Left renal cortex interstitium (tissue), 4 donors: ENCODE results near the gene AUH. TPM values are rescaled to one million over a fixed set of nuclear protein-coding genes. Genes with fewer than 3 reads are reported as not detected.
A peak's percentile ranks its signal among the peaks of the same experiment; 100 is the strongest.

Source experiments
- DNase-seq, 4 donors: peaks; one replicate each; pipeline ENCODE4 v3.0.0-alpha.2; 2013; ENCODE audit warnings: low read depth in 4 of 4, low spot score in 2 of 4, missing footprints in 1 of 4
- polyA plus RNA-seq, 4 donors: library from polyadenylated mRNA; unstranded; fragments of 120-200 nt; gene quantifications; one replicate each; pipeline ENCODE4 v1.2.1, GENCODE V29; 2013; ENCODE audit not compliant: insufficient read length in 4 of 4

Gene AUH
- polyA plus RNA-seq, 4 donors: 36.8 to 50.1 (median 44.5) TPM

DNA sequence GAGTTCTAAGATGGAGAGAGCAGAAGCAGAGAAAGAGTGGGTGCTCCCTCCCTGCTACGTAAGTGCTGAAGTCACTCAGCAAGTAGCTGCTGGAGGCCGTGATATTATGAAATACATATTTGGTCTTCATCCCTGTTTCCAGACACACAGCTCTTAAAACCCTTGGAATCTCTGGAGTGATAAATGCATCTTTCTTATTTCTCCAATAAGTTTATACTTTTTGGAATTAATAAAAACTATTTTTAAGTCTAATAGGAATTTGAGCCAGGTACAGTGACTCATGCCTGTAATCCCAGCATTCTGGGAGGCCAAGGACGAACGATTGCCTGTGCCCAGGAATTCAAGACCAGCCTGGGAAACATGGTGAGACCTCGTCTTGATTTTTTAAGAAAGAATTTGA, 60.6 kb downstream of the AUH start:
- no peak for DNase-seq

DNA sequence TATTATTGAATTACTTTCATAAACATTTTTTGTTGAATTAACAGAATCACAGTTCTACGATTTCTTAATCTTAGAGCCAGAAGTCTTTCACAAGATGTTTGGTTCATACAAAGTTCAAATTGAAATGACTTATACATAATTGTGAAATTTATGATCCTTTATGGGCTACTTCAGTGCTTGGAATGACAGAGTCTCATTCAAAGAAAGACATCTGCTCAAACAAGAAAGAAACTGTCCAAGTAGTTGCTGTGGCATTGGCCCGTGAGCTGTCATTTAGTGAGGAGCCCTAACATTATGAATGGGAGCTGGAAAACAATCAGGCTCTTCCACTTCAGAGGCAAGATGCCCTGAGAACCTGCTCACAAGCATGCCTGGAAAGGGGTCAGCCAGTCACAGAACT, 63.4 kb downstream of the AUH start:
- DNase-seq: peak in 1 of 4 donors; percentile 21

DNA sequence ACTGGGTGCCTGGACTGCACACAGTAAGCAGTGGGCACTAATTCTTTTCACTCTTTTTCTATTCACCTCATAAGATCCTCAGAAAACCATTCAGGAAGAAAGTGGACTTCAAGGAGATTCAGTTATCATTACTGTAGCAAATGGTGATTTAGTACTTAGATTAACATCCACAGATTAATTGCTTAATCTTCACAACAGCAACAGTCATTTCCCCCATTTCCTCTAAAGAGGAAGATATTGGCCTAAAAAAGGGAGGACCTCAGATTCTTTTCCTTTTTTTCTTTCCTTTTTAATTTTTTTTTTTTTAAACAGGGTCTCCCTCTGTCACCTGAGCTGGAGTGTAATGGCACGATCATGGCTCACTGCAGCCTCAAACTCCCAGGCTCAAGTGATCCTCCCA, 64.4 kb downstream of the AUH start:
- DNase-seq: no peak

DNA sequence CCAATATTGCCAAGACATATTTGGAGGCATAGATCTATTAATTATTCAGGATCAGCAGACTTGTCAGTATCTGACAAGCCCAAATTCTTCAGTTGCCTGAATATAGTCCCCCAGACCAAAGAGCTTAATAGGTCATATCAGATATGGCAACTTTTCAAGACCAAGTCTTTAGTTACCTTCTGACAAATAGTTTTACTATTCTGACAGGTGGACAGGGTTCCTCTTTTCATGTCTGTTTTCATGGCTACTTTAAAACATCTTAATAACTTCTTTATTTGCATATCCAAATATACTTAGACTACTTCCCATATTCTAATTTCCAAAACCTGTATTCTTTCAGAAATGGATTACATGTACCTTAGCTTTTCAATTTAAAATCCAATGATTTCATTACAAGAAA, 65.4 kb downstream of the AUH start:
- no peak for DNase-seq

DNA sequence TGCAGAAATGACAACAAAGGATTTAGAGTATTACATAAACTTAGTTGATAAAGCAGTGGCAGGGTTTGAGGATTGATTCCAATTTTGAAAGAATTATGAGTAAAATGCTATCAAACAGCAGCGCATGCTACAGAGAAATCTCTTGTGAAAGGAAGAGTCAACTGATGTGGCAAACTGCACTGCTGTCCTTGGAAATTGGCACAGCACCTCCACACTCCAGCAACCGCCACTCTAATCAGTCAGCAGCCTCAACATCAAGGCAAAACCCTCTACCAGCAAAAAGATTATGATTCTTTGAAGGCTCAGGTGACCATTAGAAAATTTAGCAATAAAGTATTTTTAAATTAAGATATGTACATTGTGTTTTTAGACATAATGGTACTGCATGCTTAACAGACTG, 66.4 kb downstream of the AUH start:
- no peak for DNase-seq

DNA sequence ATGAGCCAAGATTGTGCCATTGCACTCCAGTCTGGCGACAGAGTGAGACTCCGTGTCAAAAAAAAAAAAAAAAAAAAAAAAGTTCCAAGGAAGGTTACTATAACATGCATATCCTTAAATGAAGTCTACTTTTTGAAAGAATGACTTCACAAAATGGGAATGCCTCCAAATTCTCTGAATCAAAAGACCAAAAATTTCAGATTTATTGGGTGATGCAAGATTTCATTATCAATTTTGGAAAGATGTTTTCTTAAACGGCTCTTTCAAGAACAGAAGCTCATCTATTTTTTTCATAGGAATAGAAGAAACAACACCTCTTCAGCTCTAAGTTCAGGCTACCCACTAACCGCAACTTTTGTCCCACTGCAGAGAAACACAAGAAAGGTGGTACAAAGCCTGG, 69.9 kb downstream of the AUH start:
- no peak for DNase-seq

DNA sequence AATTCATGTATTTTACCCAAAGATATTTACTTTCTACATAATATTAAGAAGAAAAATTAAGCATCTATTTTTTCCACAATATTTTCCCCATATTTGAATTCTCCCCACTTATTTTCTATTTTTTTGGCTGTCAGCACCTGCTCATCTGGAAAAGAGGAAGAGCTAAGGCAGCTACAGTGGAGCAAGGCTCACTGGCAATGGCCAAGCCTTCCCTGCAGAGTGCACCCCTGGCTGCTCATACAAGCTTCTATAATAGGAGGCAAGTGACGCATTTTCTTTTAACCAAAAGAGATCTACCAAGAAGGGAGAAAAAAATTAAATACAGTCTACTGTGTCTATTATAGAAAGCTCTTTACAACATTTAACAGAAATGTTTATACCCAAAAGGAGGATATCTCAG, 72.5 kb downstream of the AUH start:
- DNase-seq: no peak

DNA sequence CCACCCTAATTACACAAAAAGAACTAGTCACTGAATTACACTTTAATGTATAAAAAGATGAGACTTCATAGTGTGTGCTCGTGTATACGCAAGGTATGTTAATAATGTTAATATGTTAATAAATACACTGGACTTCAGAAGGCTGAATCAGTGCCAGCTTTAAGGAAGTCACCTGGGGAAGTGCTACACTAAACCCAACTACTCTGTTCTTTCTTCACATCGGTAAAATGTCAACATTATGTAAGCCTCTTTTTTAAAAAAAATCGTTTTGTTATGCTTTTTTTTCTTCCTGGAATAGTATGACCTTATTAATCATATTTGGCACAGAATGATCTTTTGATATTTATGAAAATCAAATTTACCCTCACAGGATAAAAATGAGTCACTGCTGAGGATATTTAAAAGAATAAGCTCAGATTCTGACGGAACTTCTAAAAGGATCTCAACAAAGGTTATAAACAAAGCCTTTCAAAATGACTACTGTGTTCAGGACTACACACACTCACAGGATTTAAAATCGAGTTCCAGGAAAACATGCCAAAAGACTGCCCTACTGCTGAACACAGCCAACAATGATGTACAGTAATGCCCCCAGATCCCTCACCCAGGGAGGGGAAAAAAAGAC, 75.9 kb downstream of the AUH start:
- no peak for DNase-seq

DNA sequence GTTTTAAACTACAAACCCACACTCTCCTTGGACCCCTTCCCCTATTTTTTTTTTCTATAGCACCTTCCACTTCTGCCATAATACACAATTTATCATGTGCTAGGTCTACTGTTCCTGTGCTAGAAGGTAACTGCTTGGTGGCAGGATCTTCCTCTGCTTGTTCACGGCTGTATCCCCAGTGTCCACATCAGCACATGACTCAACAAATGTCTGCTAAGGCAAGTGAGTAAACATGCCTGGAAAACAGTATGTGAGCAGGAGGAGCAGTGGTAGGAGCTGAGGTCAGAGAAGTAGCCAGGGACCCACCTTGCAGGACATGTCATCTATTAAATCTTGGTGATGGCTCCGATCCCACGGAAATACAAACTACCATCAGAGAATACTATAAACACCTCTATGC, 79.4 kb downstream of the AUH start:
- DNase-seq: no peak

DNA sequence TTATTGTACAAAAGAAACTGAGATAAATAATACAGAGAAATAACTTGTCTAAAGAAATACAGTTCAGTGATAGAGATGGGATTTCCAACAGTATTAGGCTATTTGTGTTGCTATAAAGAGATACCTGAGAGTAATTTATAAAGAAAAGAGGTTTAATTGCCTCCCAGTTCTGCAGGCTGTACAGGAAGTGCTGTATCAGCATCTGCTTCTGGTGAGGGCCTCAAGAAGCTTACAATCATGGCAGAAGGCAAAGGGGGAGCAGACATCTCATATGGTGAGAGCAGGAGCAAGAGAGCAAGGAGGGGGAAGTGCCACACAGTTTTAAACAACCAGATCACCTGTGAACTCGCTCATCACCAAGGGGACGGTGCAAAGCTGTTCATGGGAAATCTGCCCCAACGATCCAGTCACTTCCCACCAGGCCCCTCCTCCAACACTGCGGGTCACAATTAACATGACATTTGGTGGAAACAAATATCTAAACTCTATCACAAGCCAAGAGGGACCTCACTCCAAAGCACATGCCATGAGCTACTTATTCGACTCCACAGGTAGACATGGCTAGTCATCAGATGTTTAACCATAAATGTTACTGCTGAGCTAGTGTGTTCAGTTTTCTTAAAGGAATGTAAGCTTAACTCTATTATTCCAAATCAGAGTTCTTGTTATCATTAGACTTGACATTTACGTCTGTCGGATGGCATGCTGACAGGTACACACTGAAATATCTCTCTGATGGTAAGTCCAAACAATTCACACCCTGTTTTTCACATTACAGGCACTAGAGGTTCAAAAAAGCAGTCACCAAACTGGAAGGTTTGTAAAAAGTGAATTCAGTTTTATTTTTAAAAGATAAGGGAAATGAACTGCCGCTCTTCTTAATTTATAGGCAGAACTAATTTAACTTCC, 82.2 kb downstream of the AUH start:
- no peak for DNase-seq

DNA sequence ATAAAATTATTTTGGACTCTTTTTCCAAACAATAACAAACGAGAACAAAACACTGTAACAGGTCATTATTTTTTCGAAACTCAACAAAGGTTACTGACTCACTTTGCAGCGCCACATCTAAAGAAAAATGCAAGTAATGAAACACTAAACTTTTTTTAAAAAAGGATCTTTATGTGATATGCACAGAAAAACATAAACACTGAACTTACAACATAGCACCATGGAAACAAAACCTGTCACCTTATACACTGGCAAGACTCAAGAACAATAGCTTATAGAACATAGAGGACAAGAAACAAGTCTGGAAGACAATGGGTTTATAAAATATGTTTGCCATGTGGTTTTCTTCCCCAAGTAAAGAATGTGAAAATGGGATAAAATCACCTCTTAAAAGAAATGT, 85.2 kb downstream of the AUH start:
- DNase-seq: no peak

DNA sequence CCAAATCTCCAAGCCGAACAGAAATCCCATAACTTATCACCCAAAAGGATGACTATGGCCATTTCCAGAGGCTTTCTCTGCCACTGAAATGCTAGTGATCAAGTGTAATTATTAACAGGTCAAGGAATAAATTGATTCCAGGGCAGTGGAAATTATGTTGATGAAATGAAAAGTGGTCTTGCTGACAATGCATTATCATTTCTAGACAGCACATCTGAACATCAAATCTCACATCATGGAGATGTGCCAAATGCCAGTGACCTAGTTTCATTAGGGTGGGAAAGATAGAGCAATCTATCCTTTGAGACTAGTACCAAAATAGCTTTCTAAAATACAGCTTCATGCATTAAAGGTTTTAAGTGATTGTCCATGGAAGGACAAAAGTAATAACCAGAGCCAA, 86.1 kb downstream of the AUH start:
- DNase-seq: no peak

DNA sequence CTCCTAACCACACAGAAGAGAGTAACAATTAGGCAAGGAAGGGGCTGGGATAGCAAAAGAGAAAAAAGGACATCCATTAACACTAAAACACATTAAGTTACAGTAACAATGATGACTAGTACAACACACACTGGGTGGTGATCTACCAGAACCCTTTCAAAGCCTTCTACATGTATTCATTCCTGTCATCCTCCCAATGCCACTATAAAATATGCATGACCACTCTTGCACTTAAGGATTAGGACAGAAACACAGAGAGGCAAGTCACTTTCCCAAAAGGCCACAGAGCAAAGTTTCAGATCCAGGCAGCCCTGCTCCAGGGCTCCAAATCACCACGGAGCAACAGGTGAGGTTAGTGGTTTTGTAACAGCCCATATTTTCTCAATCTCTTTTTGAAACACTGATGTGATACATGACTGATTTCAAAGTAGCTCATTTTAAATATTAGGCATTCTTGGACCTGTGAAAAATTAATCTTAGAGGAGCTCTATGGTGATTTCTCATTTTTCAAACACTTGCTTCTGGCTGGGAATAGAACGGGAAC, 86.7 kb downstream of the AUH start:
- DNase-seq: no peak

DNA sequence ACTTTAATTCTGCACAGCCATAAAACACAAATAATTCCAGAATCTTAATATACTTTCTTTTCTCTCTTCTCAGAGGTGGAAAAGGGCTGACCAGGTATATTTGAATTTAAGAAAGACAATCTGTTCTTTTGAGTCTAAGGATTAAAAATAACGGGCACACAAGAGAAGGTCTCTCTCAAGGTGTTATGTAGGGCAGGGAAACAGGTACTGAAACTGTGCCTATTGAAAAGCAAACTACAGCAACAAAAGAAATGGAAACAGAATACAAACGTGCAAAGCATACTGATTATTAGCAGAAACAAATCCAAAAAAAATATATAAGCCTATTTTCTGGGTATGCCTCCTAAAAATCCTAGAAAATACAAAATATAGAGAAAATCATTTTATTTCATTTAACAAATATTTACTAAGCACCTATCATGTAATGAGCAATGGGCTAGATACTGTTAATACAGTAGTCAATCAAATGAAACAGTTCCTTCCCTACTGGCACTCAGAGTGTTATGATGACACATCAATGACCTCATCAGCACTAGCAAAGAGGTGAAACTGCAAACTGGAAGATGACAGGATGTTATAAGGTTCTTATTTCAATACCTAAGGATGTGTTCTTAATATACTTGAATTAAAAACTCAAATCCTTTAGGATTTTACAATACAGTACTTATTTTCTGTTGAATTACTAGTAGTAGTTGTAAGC, 87.7 kb downstream of the AUH start:
- DNase-seq: no peak

DNA sequence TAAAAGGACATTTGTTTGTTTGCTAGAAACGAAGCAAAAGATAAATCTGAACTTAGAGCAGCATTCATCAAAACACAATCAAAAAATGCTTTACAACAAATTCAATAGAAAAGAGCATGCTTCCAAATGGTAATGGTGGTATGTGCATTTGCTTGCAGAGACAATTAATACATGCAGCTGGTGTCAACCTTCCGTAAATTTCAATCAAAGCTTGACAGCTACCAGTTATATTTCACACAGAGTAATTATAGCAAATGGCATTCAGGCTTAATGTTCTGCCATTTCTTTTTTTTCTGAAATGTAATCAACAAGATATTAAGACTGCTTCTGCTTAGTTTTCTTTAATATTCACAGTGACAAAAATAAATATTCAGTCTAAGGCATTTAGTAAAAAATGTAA, 90.6 kb downstream of the AUH start:
- no peak for DNase-seq

DNA sequence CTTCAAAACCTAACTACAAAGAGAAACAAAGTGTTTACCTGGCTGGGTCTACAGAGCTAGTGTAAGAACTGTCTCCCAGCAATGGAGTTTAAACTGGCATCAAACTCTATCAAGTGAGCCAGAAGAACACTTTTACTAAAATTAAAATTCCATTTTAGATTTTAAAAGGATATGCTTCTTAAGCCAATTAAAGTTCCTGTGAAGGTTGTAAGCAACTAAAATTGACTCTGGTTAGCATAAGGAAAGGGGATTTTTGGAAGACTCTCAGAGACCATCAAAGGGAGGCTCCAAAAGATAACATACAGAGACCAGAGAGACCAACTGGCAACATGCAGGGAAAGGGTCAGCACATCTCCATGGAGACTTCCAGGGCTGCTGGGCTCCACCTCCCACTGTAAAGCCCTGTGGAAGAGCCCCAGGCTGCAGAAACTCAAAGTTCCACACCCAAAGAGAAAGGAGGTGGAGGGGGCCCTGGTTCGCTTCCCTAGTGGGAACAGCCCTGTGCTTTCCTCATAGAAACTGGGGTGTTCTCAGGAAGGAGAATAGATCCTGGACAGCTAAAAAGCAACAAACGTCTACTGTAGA, 91.7 kb downstream of the AUH start:
- no peak for DNase-seq

DNA sequence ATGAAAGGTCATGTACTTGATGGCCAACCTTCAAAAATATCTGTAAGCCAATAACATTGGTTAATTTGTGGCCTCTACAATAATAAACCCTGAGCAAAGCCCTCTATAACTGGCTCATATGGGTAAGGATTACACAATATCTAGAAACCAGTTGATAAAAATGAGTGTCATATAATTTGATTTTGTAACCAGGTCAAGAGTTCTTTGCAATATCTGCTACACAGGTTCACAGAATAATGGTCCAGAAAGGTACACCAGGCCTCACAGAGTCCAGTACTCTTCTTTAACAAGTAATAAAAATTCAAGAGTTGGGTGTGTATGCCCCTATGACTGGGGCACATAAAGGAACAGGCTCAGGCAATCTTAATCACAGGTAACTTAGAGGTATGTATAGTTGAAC, 95.3 kb downstream of the AUH start:
- DNase-seq: no peak

DNA sequence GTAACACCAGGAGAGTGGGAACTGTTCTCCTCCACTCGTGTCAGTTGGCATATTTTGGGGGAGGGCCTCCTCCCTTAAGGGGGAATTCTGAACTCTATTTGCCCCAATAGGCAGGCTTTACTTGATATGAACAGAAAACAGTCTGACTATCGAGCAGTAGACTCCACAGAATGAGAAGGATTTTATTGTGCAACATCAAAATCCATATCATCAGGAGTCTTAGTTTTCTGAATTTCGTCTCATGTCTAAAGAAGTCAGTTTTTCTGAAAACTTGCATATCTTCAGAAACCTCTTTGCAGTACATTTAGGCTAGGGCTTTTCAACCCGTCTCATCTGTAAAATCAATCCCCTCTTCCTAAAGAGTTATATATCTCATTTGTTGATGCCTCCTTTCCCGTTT, 96.2 kb downstream of the AUH start:
- no peak for DNase-seq

DNA sequence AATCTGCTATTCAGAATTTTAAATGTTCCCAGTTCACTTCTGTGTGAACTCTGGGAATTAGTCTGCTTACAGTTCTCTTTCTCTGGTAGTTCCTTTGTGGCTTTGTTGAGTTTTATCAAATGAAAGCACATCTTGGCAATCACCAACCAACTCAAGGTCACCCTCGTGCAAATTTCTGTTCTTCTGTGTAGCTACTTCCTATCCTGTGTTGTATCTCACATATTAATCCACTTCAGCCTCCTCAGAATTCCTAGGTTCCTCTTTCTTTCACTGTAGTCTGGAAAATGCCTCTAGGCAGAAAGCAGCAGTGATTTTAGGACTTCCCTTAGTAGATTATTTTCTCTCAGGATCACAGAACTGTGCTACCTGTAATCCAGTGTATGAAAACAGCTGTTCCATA, 100.3 kb downstream of the AUH start:
- DNase-seq: no peak

DNA sequence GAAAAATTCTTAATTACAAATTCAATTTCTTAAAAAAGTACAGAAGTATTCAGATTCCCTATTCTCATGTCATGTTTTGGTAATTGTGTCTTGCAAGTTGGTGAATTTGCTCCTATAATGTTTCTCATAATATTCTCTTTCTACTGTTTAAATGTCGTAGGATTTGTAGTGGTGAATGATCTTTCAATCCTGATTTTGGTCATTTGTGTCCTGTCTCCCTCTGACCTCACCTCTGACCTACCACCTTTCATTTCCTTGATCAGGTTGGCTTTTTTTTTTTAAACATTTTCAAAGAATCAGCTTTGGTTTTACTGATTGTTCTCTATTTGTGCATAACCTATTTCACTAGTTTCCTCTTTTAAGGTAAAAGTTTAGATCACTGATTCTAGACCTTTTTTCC, 102.6 kb downstream of the AUH start:
- DNase-seq: no peak

DNA sequence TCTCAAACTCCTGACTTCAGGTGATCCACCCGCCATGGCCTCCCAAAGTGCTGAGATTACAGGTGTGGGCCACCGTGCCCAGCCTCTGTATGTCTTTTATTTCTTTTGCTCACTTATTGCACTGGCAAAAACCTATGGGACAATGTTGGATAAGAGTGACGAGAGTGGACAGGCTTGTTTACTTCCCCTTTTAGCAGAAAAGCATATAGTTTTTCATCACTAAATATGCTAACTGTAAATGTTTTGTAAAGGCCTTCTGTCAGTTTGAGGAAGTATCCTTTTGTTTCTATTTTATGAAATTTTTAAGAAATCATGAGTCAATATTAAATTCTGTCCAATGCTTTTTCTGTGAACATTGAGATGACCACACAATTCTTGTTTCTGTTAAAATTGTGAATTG, 103.3 kb downstream of the AUH start:
- DNase-seq: no peak
